ENCODE measurements around the gene PARN. TPM values are rescaled to one million over a fixed set of nuclear protein-coding genes. Genes with fewer than 3 reads are reported as not detected.
"Not testable (repeated sequence)": the region's sequence is repeated elsewhere in the genome, so short reads cannot be mapped to it uniquely, and the experiment has no call there.

The PARN gene
- total RNA-seq, 6 experiments from 2014 or later = 12.1 to 28.0 (median 15.6) TPM

DNA sequence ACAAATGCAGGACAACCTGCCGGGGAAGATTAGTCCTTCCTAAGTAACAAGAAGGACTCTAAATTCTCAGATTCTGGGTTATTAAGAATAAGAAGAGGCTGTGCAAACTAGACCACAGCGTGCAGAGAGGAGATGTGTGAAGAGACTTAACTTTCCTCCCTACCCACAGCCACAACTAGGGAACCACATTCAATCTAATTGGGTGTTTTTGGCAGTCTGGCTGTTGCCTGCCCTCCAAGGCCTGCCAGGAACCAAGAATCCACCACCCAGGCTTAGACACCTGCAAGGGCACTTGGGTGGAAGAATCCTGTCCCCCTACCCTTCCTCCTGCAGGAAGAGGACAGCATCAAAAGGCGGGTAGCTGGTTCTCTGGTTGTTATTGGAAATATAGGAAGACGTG lies 202.0 kb downstream of the PARN start:
- intact Hi-C loops (cut with DNase I) = no loop called here
- 86% methylated on average over 3 of the region's 4 CpGs for WGBS (ENCODE audit: insufficient coverage, low coverage, low lambda C conversion rate, missing lambda C conversion rate)
- ATAC-seq (no peak), DNase-seq (no peak)
- no peak for TF ChIP-seq POLR2A (IDR thresholded peaks at IDR 0.05)
- TF ChIP-seq, protein P1, sequence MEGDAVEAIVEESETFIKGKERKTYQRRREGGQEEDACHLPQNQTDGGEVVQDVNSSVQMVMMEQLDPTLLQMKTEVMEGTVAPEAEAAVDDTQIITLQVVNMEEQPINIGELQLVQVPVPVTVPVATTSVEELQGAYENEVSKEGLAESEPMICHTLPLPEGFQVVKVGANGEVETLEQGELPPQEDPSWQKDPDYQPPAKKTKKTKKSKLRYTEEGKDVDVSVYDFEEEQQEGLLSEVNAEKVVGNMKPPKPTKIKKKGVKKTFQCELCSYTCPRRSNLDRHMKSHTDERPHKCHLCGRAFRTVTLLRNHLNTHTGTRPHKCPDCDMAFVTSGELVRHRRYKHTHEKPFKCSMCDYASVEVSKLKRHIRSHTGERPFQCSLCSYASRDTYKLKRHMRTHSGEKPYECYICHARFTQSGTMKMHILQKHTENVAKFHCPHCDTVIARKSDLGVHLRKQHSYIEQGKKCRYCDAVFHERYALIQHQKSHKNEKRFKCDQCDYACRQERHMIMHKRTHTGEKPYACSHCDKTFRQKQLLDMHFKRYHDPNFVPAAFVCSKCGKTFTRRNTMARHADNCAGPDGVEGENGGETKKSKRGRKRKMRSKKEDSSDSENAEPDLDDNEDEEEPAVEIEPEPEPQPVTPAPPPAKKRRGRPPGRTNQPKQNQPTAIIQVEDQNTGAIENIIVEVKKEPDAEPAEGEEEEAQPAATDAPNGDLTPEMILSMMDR (IDR thresholded peaks at IDR 0.05) = no peak
- H3K4me1 ChIP-seq = no peaks in the 10 kb centered on the region
- no peaks in the 10 kb centered on the region for H3K9me3 ChIP-seq
- H3K27ac ChIP-seq = no peak overlapping the region
- H3K27me3 ChIP-seq = no peaks in the 10 kb centered on the region
- no peak overlapping the region for H3K4me3 ChIP-seq
- peaks cover 0 to 2% (median 0%) of the 10 kb centered on the region in 4 donors for H3K36me3 ChIP-seq

- H3K36me3 ChIP-seq = peaks cover 0 to 2% (median 0%) of the 10 kb centered on the region in 4 donors
Measured at GRCh38 chr16:14427371-14427948, 202.6 kb downstream of the PARN start.

GRCh38 chr16:14424595-14424994 lies 205.5 kb downstream of the PARN start:
- intact Hi-C loops (cut with DNase I) = no loop called here
- Histone ChIP-seq H3K9me3 (no peaks in the 10 kb centered on the region), H3K4me1 (peaks cover 0 to 17% (median 6%) of the 10 kb centered on the region in 4 donors), H3K27ac (no peak overlapping the region), H3K27me3 (no peaks in the 10 kb centered on the region), H3K4me3 (no peak overlapping the region), H3K36me3 (no peaks in the 10 kb centered on the region)
- no peak for TF ChIP-seq POLR2A (IDR thresholded peaks at IDR 0.05)
- TF ChIP-seq, protein P1 (IDR thresholded peaks at IDR 0.05) = no peak
- peak in 3 of 4 donors; percentile 9 to 65 (median 48) for ATAC-seq
- peak in 1 of 3 donors; percentile 53 for DNase-seq
- WGBS (ENCODE audit: insufficient coverage, low coverage, low lambda C conversion rate, missing lambda C conversion rate) = 57% methylated on average over 4 of the region's 4 CpGs

More at GRCh38 chr16:14427371-14427948, 202.6 kb downstream of the PARN start:
- no peak overlapping the region for H3K27ac ChIP-seq
- TF ChIP-seq POLR2A (IDR thresholded peaks at IDR 0.05) = no peak
- intact Hi-C loops (cut with DNase I) = no loop called here
- 100% methylated on average over 3 of the region's 9 CpGs for WGBS (ENCODE audit: insufficient coverage, low coverage, low lambda C conversion rate, missing lambda C conversion rate)
- H3K9me3 ChIP-seq = no peaks in the 10 kb centered on the region
- no peaks in the 10 kb centered on the region for H3K4me1 ChIP-seq
- no peak for ATAC-seq
- no peak for DNase-seq
- no peaks in the 10 kb centered on the region for H3K27me3 ChIP-seq
- no peak overlapping the region for H3K4me3 ChIP-seq

DNA sequence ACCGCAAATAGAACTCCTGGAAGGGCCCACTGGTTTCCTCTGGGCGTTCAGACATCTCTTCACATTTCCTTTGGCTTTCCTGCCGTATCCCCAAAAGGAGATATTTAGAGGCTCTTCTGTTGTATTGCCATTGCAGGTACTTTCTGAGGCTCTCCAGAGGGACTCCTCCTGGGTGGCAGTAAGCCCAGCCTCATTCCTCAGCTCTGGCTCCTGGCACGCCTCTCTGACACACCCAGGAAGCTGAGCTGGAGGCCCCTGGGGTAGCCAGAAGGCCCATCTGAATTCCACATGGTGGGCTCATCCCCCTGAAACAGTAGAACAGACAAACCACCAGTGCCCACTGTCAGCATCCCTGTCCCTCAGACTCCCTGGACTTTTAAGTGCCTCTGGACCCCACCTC lies 206.7 kb downstream of the PARN start:
- H3K36me3 ChIP-seq = no peaks in the 10 kb centered on the region
- ATAC-seq (no peak), DNase-seq (no peak)
- peaks cover 0 to 30% (median 11%) of the 10 kb centered on the region in 4 donors for H3K4me1 ChIP-seq
- TF ChIP-seq, protein P1 (IDR thresholded peaks at IDR 0.05) = no peak
- no peak overlapping the region for H3K4me3 ChIP-seq
- no peak overlapping the region for H3K27ac ChIP-seq
- 100% methylated on average over 1 of the region's 4 CpGs for WGBS (ENCODE audit: insufficient coverage, low coverage, low lambda C conversion rate, missing lambda C conversion rate)
- no peaks in the 10 kb centered on the region for H3K27me3 ChIP-seq
- intact Hi-C loops (cut with DNase I) = no loop called here
- H3K9me3 ChIP-seq = no peaks in the 10 kb centered on the region

GRCh38 chr16:14420721-14421488 lies 209.2 kb downstream of the PARN start:
- peak; percentile 51 to 74 (median 73) for DNase-seq
- H3K4me3 ChIP-seq = no peak overlapping the region
- intact Hi-C loops (cut with DNase I) = no loop called here
- no peak overlapping the region for H3K27ac ChIP-seq
- TF ChIP-seq, protein P1 (IDR thresholded peaks at IDR 0.05) = no peak
- no peak for TF ChIP-seq POLR2A (IDR thresholded peaks at IDR 0.05)
- H3K27me3 ChIP-seq = no peaks in the 10 kb centered on the region
- WGBS (ENCODE audit: insufficient coverage, low coverage, low lambda C conversion rate, missing lambda C conversion rate) = 60% methylated on average over 10 of the region's 18 CpGs
- H3K4me1 ChIP-seq = peaks cover 0 to 35% (median 13%) of the 10 kb centered on the region in 4 donors
- ATAC-seq = peak; percentile 81 to 90 (median 84)
- H3K9me3 ChIP-seq = no peaks in the 10 kb centered on the region
- H3K36me3 ChIP-seq = no peaks in the 10 kb centered on the region

GRCh38 chr16:14420243-14420642 lies 209.8 kb downstream of the PARN start:
- H3K27me3 ChIP-seq; H3K36me3 ChIP-seq; intact Hi-C loops (cut with DNase I); ATAC-seq; H3K4me3 ChIP-seq; H3K9me3 ChIP-seq; H3K27ac ChIP-seq; DNase-seq: not testable (repeated sequence)
- 75% methylated on average over 4 of the region's 4 CpGs for WGBS (ENCODE audit: insufficient coverage, low coverage, low lambda C conversion rate, missing lambda C conversion rate)
- peaks cover 0 to 35% (median 13%) of the 10 kb centered on the region in 4 donors for H3K4me1 ChIP-seq

All from right lobe of liver (tissue), 6 donors.